Measurements from ENCODE around the gene GNB1L. TPM values are rescaled to one million over a fixed set of nuclear protein-coding genes. Genes with fewer than 3 reads are reported as not detected.
"Not testable (repeated sequence)": the region's sequence is repeated elsewhere in the genome, so short reads cannot be mapped to it uniquely, and the experiment has no call there.

Gene GNB1L
- total RNA-seq, 1 experiment from 2014 or later: 27.0 TPM

DNA sequence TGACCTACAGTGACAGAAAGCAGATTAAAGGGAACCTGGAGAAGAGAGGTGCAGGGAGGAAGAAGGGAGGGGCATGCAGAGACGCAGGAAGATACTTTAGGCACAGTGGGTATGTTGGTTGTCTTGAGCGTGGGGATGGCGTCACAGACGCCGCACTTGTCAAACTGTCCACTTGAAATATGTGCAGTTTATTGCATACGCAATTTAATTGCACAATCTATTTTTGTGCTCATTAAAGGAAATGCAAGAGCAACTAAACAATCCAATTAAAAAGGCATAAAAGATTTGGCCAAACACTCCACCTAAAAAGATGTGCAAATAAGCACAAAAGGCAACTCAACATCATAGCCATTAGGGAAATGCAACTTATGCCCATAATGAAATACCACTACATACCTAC, 16.8 kb downstream of the GNB1L start:
- Histone ChIP-seq H3K9me3 (ENCODE audit: low read length) (no peaks in the 10 kb centered on the region), H2AFZ (ENCODE audit: low read length) (no peak overlapping the region), H3K9ac (ENCODE audit: low read length) (no peak overlapping the region), H3K27ac (ENCODE audit: low read length) (no peak overlapping the region), H3K4me1 (ENCODE audit: insufficient read depth, low read length) (no peaks in the 10 kb centered on the region; the same call in 1 of the 2 replicates), H3K36me3 (ENCODE audit: low read depth, low read length) (no peaks in the 10 kb centered on the region), H3K27me3 (ENCODE audit: low read length) (no peaks in the 10 kb centered on the region), H3K9me2 (replicated peaks; ENCODE audit: low read length) (no peaks in the 10 kb centered on the region), H3K4me2 (ENCODE audit: low read length) (no peak overlapping the region), H4K20me1 (ENCODE audit: low read length) (no peaks in the 10 kb centered on the region), H3K4me3 (ENCODE audit: low read length) (no peak overlapping the region), H3K79me2 (ENCODE audit: low read length) (0 out of 2 replicates have a peak, but pooled peaks cover 11% of the 10 kb centered on the region), H3F3A (ENCODE audit: low read length, unreplicated experiment) (no peaks in the 10 kb centered on the region)
- TF ChIP-seq, protein P1, sequence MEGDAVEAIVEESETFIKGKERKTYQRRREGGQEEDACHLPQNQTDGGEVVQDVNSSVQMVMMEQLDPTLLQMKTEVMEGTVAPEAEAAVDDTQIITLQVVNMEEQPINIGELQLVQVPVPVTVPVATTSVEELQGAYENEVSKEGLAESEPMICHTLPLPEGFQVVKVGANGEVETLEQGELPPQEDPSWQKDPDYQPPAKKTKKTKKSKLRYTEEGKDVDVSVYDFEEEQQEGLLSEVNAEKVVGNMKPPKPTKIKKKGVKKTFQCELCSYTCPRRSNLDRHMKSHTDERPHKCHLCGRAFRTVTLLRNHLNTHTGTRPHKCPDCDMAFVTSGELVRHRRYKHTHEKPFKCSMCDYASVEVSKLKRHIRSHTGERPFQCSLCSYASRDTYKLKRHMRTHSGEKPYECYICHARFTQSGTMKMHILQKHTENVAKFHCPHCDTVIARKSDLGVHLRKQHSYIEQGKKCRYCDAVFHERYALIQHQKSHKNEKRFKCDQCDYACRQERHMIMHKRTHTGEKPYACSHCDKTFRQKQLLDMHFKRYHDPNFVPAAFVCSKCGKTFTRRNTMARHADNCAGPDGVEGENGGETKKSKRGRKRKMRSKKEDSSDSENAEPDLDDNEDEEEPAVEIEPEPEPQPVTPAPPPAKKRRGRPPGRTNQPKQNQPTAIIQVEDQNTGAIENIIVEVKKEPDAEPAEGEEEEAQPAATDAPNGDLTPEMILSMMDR (conservative IDR thresholded peaks at IDR 0.05; ENCODE audit: low read depth, low read length): no peak
- no peak for TF ChIP-seq EZH2 (IDR thresholded peaks at IDR 0.05; ENCODE audit: low read length, unreplicated experiment)
- no peak for TF ChIP-seq EZH2phosphoT487 (IDR thresholded peaks at IDR 0.05; ENCODE audit: borderline replicate concordance, low read length)
- CTCF ChIA-PET: no interaction called here
- ATAC-seq (no peak), DNase-seq (no peak)
- intact Hi-C loops (cut with micrococcal nuclease): no loop called here
- no TSS peak for BruUV-seq (replicated peaks)
- POLR2A ChIA-PET (ENCODE audit: unreplicated experiment): no interaction called here

GRCh38 chr22:19836512-19836911, 18.2 kb downstream of the GNB1L start:
- intact Hi-C loops (cut with micrococcal nuclease): no loop called here
- no peak for ATAC-seq

DNA sequence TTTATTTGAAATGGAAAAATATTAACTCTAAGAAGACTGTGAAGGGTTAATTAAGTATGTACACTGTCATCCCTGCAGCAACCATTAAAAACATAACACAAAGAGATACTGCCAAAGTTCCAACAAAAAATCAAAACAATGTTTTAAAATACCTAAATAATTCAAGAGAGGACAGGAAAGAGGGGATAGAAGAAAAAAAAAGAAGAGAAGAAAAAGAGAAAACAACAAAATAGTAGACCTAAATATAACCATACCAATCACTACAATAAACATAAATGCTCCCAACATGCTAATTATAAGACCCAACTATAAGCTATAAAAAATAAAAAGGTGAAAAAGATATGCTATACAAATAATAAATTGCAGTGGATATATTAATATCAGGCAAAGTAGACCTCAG, 20.1 kb downstream of the GNB1L start:
- CTCF ChIA-PET: no interaction called here
- intact Hi-C loops (cut with micrococcal nuclease): no loop called here
- ATAC-seq (no peak), DNase-seq (no peak)
- Histone ChIP-seq H3K4me2 (ENCODE audit: low read length) (no peak overlapping the region), H3K9ac (ENCODE audit: low read length) (no peak overlapping the region), H3K4me3 (ENCODE audit: low read length) (no peak overlapping the region), H2AFZ (ENCODE audit: low read length) (no peak overlapping the region), H3K79me2 (ENCODE audit: low read length) (0 out of 2 replicates have a peak, but pooled peaks cover 11% of the 10 kb centered on the region), H3K9me2 (replicated peaks; ENCODE audit: low read length) (no peaks in the 10 kb centered on the region), H3K4me1 (ENCODE audit: insufficient read depth, low read length) (no peaks in the 10 kb centered on the region; the same call in 1 of the 2 replicates), H3K27me3 (ENCODE audit: low read length) (no peaks in the 10 kb centered on the region), H3K9me3 (ENCODE audit: low read length) (no peaks in the 10 kb centered on the region), H4K20me1 (ENCODE audit: low read length) (no peaks in the 10 kb centered on the region), H3K36me3 (ENCODE audit: low read depth, low read length) (no peaks in the 10 kb centered on the region), H3F3A (ENCODE audit: low read length, unreplicated experiment) (no peaks in the 10 kb centered on the region), H3K27ac (ENCODE audit: low read length) (no peak overlapping the region)
- no peak for TF ChIP-seq EZH2 (IDR thresholded peaks at IDR 0.05; ENCODE audit: low read length, unreplicated experiment)
- TF ChIP-seq, protein P1 (conservative IDR thresholded peaks at IDR 0.05; ENCODE audit: low read depth, low read length): no peak
- no peak for TF ChIP-seq EZH2phosphoT487 (IDR thresholded peaks at IDR 0.05; ENCODE audit: borderline replicate concordance, low read length)
- no TSS peak for BruUV-seq (replicated peaks)
- POLR2A ChIA-PET (ENCODE audit: unreplicated experiment): no interaction called here

More at GRCh38 chr22:19836512-19836911, 18.2 kb downstream of the GNB1L start:
- DNase-seq: no peak
- Histone ChIP-seq H3K9me2 (replicated peaks; ENCODE audit: low read length) (no peaks in the 10 kb centered on the region), H3F3A (ENCODE audit: low read length, unreplicated experiment) (no peaks in the 10 kb centered on the region), H3K4me1 (ENCODE audit: insufficient read depth, low read length) (no peaks in the 10 kb centered on the region; the same call in 1 of the 2 replicates), H3K4me2 (ENCODE audit: low read length) (no peak overlapping the region), H3K9me3 (ENCODE audit: low read length) (no peaks in the 10 kb centered on the region), H2AFZ (ENCODE audit: low read length) (no peak overlapping the region), H3K36me3 (ENCODE audit: low read depth, low read length) (no peaks in the 10 kb centered on the region), H3K27ac (ENCODE audit: low read length) (no peak overlapping the region), H3K79me2 (ENCODE audit: low read length) (0 out of 2 replicates have a peak, but pooled peaks cover 11% of the 10 kb centered on the region), H3K9ac (ENCODE audit: low read length) (no peak overlapping the region), H3K4me3 (ENCODE audit: low read length) (no peak overlapping the region), H4K20me1 (ENCODE audit: low read length) (no peaks in the 10 kb centered on the region), H3K27me3 (ENCODE audit: low read length) (no peaks in the 10 kb centered on the region)
- POLR2A ChIA-PET (ENCODE audit: unreplicated experiment): no interaction called here
- TF ChIP-seq EZH2phosphoT487 (IDR thresholded peaks at IDR 0.05; ENCODE audit: borderline replicate concordance, low read length): no peak
- TF ChIP-seq EZH2 (IDR thresholded peaks at IDR 0.05; ENCODE audit: low read length, unreplicated experiment): no peak
- TF ChIP-seq, protein P1 (conservative IDR thresholded peaks at IDR 0.05; ENCODE audit: low read depth, low read length): no peak
- no TSS peak for BruUV-seq (replicated peaks)
- CTCF ChIA-PET: no interaction called here

- H3K9ac ChIP-seq (ENCODE audit: low read length); ATAC-seq; H3K36me3 ChIP-seq (ENCODE audit: low read depth, low read length); BruUV-seq (replicated peaks); DNase-seq; H3K27me3 ChIP-seq (ENCODE audit: low read length); intact Hi-C loops (cut with micrococcal nuclease); H3K4me2 ChIP-seq (ENCODE audit: low read length); H3K9me2 ChIP-seq (replicated peaks; ENCODE audit: low read length); H3K4me3 ChIP-seq (ENCODE audit: low read length); H3K27ac ChIP-seq (ENCODE audit: low read length); CTCF ChIA-PET; H3K9me3 ChIP-seq (ENCODE audit: low read length); H3F3A ChIP-seq (ENCODE audit: low read length, unreplicated experiment); POLR2A ChIA-PET (ENCODE audit: unreplicated experiment); H3K4me1 ChIP-seq (ENCODE audit: insufficient read depth, low read length); H2AFZ ChIP-seq (ENCODE audit: low read length); H4K20me1 ChIP-seq (ENCODE audit: low read length): not testable (repeated sequence)
- 0 out of 2 replicates have a peak, but pooled peaks cover 11% of the 10 kb centered on the region for H3K79me2 ChIP-seq (ENCODE audit: low read length)
Observed at GRCh38 chr22:19833327-19833726, 21.3 kb downstream of the GNB1L start.
